Glutamatergic neuron (in vitro differentiated cells): ENCODE data around the gene MPZL2. TPM values are rescaled to one million over a fixed set of nuclear protein-coding genes. Genes with fewer than 3 reads are reported as not detected.

Experiments used
- DNase-seq: peaks from one replicate; pipeline ENCODE4 v3.0.0; 2022
- H3K27ac Mint-ChIP-seq: one replicate; pipeline ENCODE4 v1.8.0; 2020; ENCODE audit warnings: mild to moderate bottlenecking, mixed read lengths, inconsistent platforms; ENCODE audit not compliant: unreplicated experiment
- H3K27me3 Mint-ChIP-seq: one replicate; pipeline ENCODE4 v1.8.0; 2020; ENCODE audit warnings: mild to moderate bottlenecking, moderate library complexity, mixed read lengths, inconsistent platforms; ENCODE audit not compliant: unreplicated experiment
- H3K36me3 Mint-ChIP-seq: one replicate; pipeline ENCODE4 v1.8.0; 2020; ENCODE audit warnings: mild to moderate bottlenecking, mixed read lengths, inconsistent platforms; ENCODE audit not compliant: unreplicated experiment
- H3K4me1 Mint-ChIP-seq: one replicate; pipeline ENCODE4 v1.8.0; 2020; ENCODE audit warnings: mild to moderate bottlenecking, low read depth, mixed read lengths, inconsistent platforms; ENCODE audit not compliant: unreplicated experiment
- H3K4me3 Mint-ChIP-seq: one replicate; pipeline ENCODE4 v1.8.0; 2020; ENCODE audit warnings: mild to moderate bottlenecking, mixed read lengths, inconsistent platforms; ENCODE audit not compliant: unreplicated experiment
- H3K9me3 Mint-ChIP-seq: one replicate; pipeline ENCODE4 v1.8.0; 2020; ENCODE audit warnings: mild to moderate bottlenecking, moderate library complexity, mixed read lengths, inconsistent platforms; ENCODE audit not compliant: unreplicated experiment
- CTCF ChIP-seq: fragments of 200-600 bp; sonication (generic); IDR thresholded peaks from one replicate; pipeline ENCODE4 v1.5.0; 2021; ENCODE audit not compliant: partially characterized antibody, unreplicated experiment
- total RNA-seq: library from RNA; stranded (reverse); fragmentation: NEBNext Ultra II Directional; extraction: Animal tissue kit (Norgen Biotek cat#: 25700); gene quantifications from one replicate; pipeline ENCODE4 v1.2.1, GENCODE V29; 2021; ENCODE audit not compliant: unreplicated experiment

Gene MPZL2
- total RNA-seq, 1 donor from 2014 or later: not detected

- no peak for DNase-seq
- TF ChIP-seq CTCF: no peak
- Mint-ChIP-seq H3K9me3 (peaks cover 2% of the 10 kb centered on the region), H3K4me1 (peaks cover 2% of the 10 kb centered on the region), H3K4me3 (no peak overlapping the region), H3K27ac (no peak overlapping the region), H3K27me3 (no peaks in the 10 kb centered on the region), H3K36me3 (no peaks in the 10 kb centered on the region)
Observed at GRCh38 chr11:118294053-118294452, 30.0 kb upstream of the MPZL2 start.

GRCh38 chr11:118291477-118292135 is 27.5 kb upstream of the MPZL2 start:
- Mint-ChIP-seq H3K27me3 (no peaks in the 10 kb centered on the region), H3K36me3 (no peaks in the 10 kb centered on the region), H3K27ac (no peak overlapping the region), H3K4me3 (no peak overlapping the region), H3K9me3 (peaks cover 2% of the 10 kb centered on the region), H3K4me1 (peaks cover 2% of the 10 kb centered on the region)
- no peak for TF ChIP-seq CTCF
- DNase-seq: no peak

GRCh38 chr11:118290923-118291322 is 26.8 kb upstream of the MPZL2 start:
- no peaks in the 10 kb centered on the region for H3K27me3 Mint-ChIP-seq
- H3K4me1 Mint-ChIP-seq: peaks cover 2% of the 10 kb centered on the region
- H3K4me3 Mint-ChIP-seq: no peak overlapping the region
- no peak overlapping the region for H3K27ac Mint-ChIP-seq
- H3K36me3 Mint-ChIP-seq: no peaks in the 10 kb centered on the region
- TF ChIP-seq CTCF: no peak
- peaks cover 2% of the 10 kb centered on the region for H3K9me3 Mint-ChIP-seq
- no peak for DNase-seq

- Mint-ChIP-seq H3K27ac (no peak overlapping the region), H3K4me3 (no peak overlapping the region), H3K9me3 (peaks cover 2% of the 10 kb centered on the region), H3K36me3 (no peaks in the 10 kb centered on the region), H3K27me3 (no peaks in the 10 kb centered on the region), H3K4me1 (no peaks in the 10 kb centered on the region)
- no peak for TF ChIP-seq CTCF
- no peak for DNase-seq
Observed at GRCh38 chr11:118289401-118289800, 25.3 kb upstream of the MPZL2 start.

- no peaks in the 10 kb centered on the region for H3K27me3 Mint-ChIP-seq
Observed at GRCh38 chr11:118287006-118287405, 22.9 kb upstream of the MPZL2 start.

More at GRCh38 chr11:118287006-118287405, 22.9 kb upstream of the MPZL2 start:
- Mint-ChIP-seq H3K9me3 (peaks cover 2% of the 10 kb centered on the region), H3K27ac (no peak overlapping the region), H3K4me1 (no peaks in the 10 kb centered on the region), H3K4me3 (no peak overlapping the region), H3K36me3 (no peaks in the 10 kb centered on the region)
- DNase-seq: no peak
- no peak for TF ChIP-seq CTCF
